ENCODE results near the gene OR52N2.

GRCh38 chr11:5809122-5809519, 397 bp downstream of the OR52N2 start:
- TF ChIP-seq CTCF (IDR thresholded peaks at IDR 0.05): no peak
- TF ChIP-seq POLR2A (IDR thresholded peaks at IDR 0.05): no peak
